ENCODE data around the gene SP4. TPM values are rescaled to one million over a fixed set of nuclear protein-coding genes. Genes with fewer than 3 reads are reported as not detected.

The SP4 gene
- total RNA-seq, 2 donors from 2014 or later, result 2.6 to 3.9 TPM

- TF ChIP-seq CTCF (IDR thresholded peaks at IDR 0.05), result no peak
- H3K9me3 ChIP-seq, result no peaks in the 10 kb centered on the region
- H3K9ac ChIP-seq (ENCODE audit: low read depth in 2 of 2, low read length in 2 of 2), result no peak overlapping the region
- H3K36me3 ChIP-seq, result no peaks in the 10 kb centered on the region
- H3K27ac ChIP-seq, result no peak overlapping the region
- DNase-seq, result no peak
- H3K4me3 ChIP-seq, result no peak overlapping the region
- H3K4me1 ChIP-seq, result no peaks in the 10 kb centered on the region
- intact Hi-C loops (cut with DNase I), result no loop called here
- H3K27me3 ChIP-seq, result no peaks in the 10 kb centered on the region
Observed at GRCh38 chr7:21448974-21449373, 21.1 kb downstream of the SP4 start.

DNA sequence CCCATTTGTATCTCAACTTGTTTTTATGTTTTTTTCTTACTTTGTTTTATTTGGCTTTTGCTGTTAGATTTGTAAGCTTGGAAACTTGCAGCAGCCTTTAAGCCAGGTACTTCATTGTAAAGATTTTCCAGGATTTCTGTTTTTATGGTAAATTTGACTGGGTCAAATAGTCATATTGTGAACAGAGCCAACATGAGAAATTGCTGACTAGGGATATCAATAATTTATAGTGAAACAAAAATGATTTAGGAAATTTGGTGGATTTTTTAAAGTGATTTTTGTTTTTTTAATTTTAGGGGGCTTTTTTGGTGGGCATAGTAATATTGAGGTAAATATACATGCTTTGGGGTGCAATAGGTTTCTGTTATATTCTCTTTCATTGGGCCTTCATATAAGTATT is 22.2 kb downstream of the SP4 start:
- Histone ChIP-seq H3K4me3 (no peak overlapping the region), H3K4me1 (no peaks in the 10 kb centered on the region), H3K27ac (no peak overlapping the region), H3K36me3 (no peaks in the 10 kb centered on the region), H3K9me3 (no peaks in the 10 kb centered on the region), H3K9ac (ENCODE audit: low read depth in 2 of 2, low read length in 2 of 2) (no peak overlapping the region), H3K27me3 (no peaks in the 10 kb centered on the region)
- DNase-seq, result no peak
- TF ChIP-seq CTCF (IDR thresholded peaks at IDR 0.05), result no peak
- intact Hi-C loops (cut with DNase I), result no loop called here

- H3K27me3 ChIP-seq, result no peaks in the 10 kb centered on the region
- H3K4me1 ChIP-seq, result no peaks in the 10 kb centered on the region
- H3K27ac ChIP-seq, result no peak overlapping the region
- H3K9ac ChIP-seq (ENCODE audit: low read depth in 2 of 2, low read length in 2 of 2), result no peak overlapping the region
- DNase-seq, result no peak
- TF ChIP-seq CTCF (IDR thresholded peaks at IDR 0.05), result no peak
- H3K36me3 ChIP-seq, result no peaks in the 10 kb centered on the region
- intact Hi-C loops (cut with DNase I), result no loop called here
- no peak overlapping the region for H3K4me3 ChIP-seq
- H3K9me3 ChIP-seq, result no peaks in the 10 kb centered on the region
Observed at GRCh38 chr7:21450941-21451340, 23.1 kb downstream of the SP4 start.

DNA sequence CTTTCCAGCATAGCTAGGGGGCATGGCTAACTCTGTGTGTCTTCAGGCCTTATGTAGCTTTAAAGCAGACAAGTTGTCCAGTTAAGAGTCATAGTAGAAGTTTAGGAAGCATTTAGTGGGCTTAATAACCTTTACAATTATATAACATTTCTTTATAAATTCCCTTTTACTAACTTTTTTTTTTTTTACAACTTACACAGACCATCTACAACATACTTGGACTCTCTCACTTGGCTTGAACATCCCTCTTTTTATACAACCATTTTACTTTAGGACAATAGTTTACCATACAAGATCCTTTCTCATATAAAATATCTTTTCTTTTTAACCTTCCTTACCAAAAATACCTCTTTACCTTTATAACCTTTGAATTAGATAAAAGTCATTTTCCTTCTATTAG is 26.3 kb downstream of the SP4 start:
- H3K36me3 ChIP-seq, result no peaks in the 10 kb centered on the region
- H3K27me3 ChIP-seq, result no peaks in the 10 kb centered on the region
- no peaks in the 10 kb centered on the region for H3K4me1 ChIP-seq
- no peak overlapping the region for H3K9ac ChIP-seq (ENCODE audit: low read depth in 2 of 2, low read length in 2 of 2)
- DNase-seq, result no peak
- intact Hi-C loops (cut with DNase I), result no loop called here
- H3K4me3 ChIP-seq, result no peak overlapping the region
- H3K9me3 ChIP-seq, result no peaks in the 10 kb centered on the region
- no peak overlapping the region for H3K27ac ChIP-seq
- TF ChIP-seq CTCF (IDR thresholded peaks at IDR 0.05), result no peak

DNA sequence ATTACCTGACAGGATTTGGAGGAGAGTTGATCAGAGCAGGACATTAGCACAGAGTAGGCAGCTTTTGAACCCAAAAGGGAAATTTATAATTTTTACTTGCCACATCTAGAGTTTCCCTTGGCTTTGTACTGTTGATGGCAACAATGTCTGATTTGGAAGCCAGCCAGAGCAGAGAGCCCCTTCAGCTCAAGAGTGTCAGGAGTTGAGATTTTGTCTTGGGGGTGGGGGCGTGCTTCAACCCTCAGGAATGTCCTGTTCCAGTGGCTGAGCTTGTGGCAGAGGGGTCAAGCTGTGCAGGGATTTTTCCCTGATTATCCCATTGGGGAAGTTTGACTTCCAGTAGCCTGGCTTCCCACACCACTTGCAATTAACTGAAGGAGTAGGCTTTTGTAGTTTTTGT is 27.0 kb downstream of the SP4 start:
- Histone ChIP-seq H3K27me3 (no peaks in the 10 kb centered on the region), H3K27ac (no peak overlapping the region), H3K9ac (ENCODE audit: low read depth in 2 of 2, low read length in 2 of 2) (no peak overlapping the region), H3K4me3 (no peak overlapping the region), H3K36me3 (no peaks in the 10 kb centered on the region), H3K4me1 (no peaks in the 10 kb centered on the region), H3K9me3 (no peaks in the 10 kb centered on the region)
- TF ChIP-seq CTCF (IDR thresholded peaks at IDR 0.05), result no peak
- no peak for DNase-seq
- intact Hi-C loops (cut with DNase I), result no loop called here

DNA sequence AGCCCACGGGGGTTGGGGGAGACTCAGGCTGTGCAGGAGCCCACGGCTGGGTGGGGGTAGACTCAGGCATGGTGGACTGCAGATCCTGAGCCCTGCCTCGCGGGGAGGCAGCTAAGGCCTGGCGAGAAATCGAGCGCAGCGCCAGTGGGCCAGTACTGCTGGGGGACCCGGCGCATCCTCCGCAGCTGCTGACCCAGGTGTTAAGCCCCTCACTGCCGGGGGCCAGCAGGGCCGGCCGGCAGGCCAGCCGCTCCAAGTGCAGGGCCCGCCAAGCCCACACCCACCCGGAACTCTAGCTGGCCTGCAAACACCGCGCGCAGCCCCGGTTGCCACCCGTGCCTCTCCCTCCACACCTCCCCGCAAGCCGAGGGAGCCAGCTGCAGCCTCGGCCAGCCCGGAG is 33.4 kb downstream of the SP4 start:
- Histone ChIP-seq H3K9me3 (no peaks in the 10 kb centered on the region), H3K36me3 (no peaks in the 10 kb centered on the region), H3K9ac (ENCODE audit: low read depth in 2 of 2, low read length in 2 of 2) (no peak overlapping the region), H3K4me1 (no peaks in the 10 kb centered on the region), H3K4me3 (no peak overlapping the region), H3K27ac (no peak overlapping the region), H3K27me3 (no peaks in the 10 kb centered on the region)
- TF ChIP-seq CTCF (IDR thresholded peaks at IDR 0.05), result no peak
- no peak for DNase-seq
- intact Hi-C loops (cut with DNase I), result no loop called here

All from colonic mucosa (tissue), 4 donors.